ENCODE measurements around the gene G2E3.

- TF ChIP-seq POLR2A (IDR thresholded peaks at IDR 0.05), result no peak
- TF ChIP-seq CTCF (IDR thresholded peaks at IDR 0.05 in 4 of 5, conservative IDR thresholded peaks at IDR 0.05 in 1 of 5), result no peak
These were observed 62.5 kb downstream of the G2E3 start for GRCh38 chr14:30621354-30621939.

Measured in gastrocnemius medialis (tissue), 4 donors.